PC-9 (cell line): ENCODE data around the gene TMF1. TPM values are rescaled to one million over a fixed set of nuclear protein-coding genes. Genes with fewer than 3 reads are reported as not detected.

Source experiments
- BruUV-seq: library from RNA; stranded (reverse); fragments of 400-500 nt; replicated peaks from 2 replicates; lab custom pipeline; 2021; lab: Mats Ljungman, UMichigan
- CTCF ChIA-PET: fragments of 300-600 bp; sonication (Branson Sonifier 250); formaldehyde crosslinking; loops from one replicate; lab custom pipeline; 2022; ENCODE audit warnings: antibody characterized with exemption; lab: Charles Lee
- POLR2A ChIA-PET: fragments of 300-600 bp; sonication (Branson Sonifier 250); formaldehyde crosslinking; loops from one replicate; lab custom pipeline; 2022; ENCODE audit warnings: antibody characterized with exemption; ENCODE audit not compliant: unreplicated experiment; lab: Charles Lee
- DNase-seq, 2 experiments: peaks; one replicate each; pipeline versions ENCODE4 v3.0.0 to v3.0.0-alpha.2; 2015 to 2022; ENCODE audit warnings: mixed read lengths in 1 of 2
- H2AFZ ChIP-seq: fragments of 200-600 bp; sonication (generic); 2 replicates; pipeline ENCODE4 v1.8.1; 2017; ENCODE audit warnings: antibody characterized with exemption
- H3F3A ChIP-seq: fragments of 200-600 bp; sonication (generic); 2 replicates; pipeline ENCODE4 v1.8.1; 2017; ENCODE audit warnings: antibody characterized with exemption, mild to moderate bottlenecking, low read depth; ENCODE audit not compliant: insufficient read depth
- H3K27ac ChIP-seq: fragments of 200-600 bp; sonication (generic); 2 replicates; pipeline ENCODE4 v1.6.1; 2016; ENCODE audit warnings: mixed run types
- H3K27me3 ChIP-seq: fragments of 200-600 bp; sonication (generic); 2 replicates; pipeline ENCODE4 v1.6.1; 2016; ENCODE audit warnings: low read depth, mixed run types; ENCODE audit not compliant: insufficient read depth
- H3K36me3 ChIP-seq: fragments of 200-600 bp; sonication (generic); 2 replicates; pipeline ENCODE4 v1.6.1; 2016; ENCODE audit warnings: low read depth, mixed run types
- H3K4me1 ChIP-seq: fragments of 200-600 bp; sonication (generic); replicated peaks from 2 replicates; pipeline ENCODE4 v1.6.1; 2016; ENCODE audit warnings: mixed run types; ENCODE audit not compliant: insufficient read depth
- H3K4me2 ChIP-seq: fragments of 200-600 bp; sonication (generic); 2 replicates; pipeline ENCODE4 v1.6.1; 2017; ENCODE audit warnings: mixed run types
- H3K4me3 ChIP-seq: fragments of 200-600 bp; sonication (generic); 2 replicates; pipeline ENCODE4 v1.6.1; 2016; ENCODE audit warnings: mixed run types
- H3K79me2 ChIP-seq: fragments of 200-600 bp; sonication (generic); 2 replicates; pipeline ENCODE4 v1.6.1; 2017; ENCODE audit warnings: low read depth, mixed run types
- H3K9me2 ChIP-seq: fragments of 200-600 bp; sonication (generic); 2 replicates; pipeline ENCODE4 v1.8.1; 2017; ENCODE audit warnings: mild to moderate bottlenecking; ENCODE audit not compliant: insufficient read depth
- H3K9me3 ChIP-seq: fragments of 200-600 bp; sonication (generic); 2 replicates; pipeline ENCODE4 v1.8.1; 2016; ENCODE audit warnings: low read depth; ENCODE audit not compliant: insufficient read depth
- H4K20me1 ChIP-seq: fragments of 200-600 bp; sonication (generic); 2 replicates; pipeline ENCODE4 v1.8.1; 2017; ENCODE audit not compliant: insufficient read depth
- EZH2 ChIP-seq: fragments of 200-600 bp; sonication (generic); IDR thresholded peaks from 2 replicates; pipeline ENCODE4 v1.8.0; 2017; ENCODE audit warnings: antibody characterized with exemption, low read depth
- intact Hi-C: fragments of 100-400 bp; cut with micrococcal nuclease; formaldehyde crosslinking; loops from one replicate; pipeline ENCODE4 v1.10.0; 2022; ENCODE audit not compliant: unreplicated experiment
- total RNA-seq: library from RNA; stranded (reverse); gene quantifications from 2 replicates; pipeline ENCODE4 v1.2.3, GENCODE V29; 2021
- TF ChIP-seq, protein P1 (sequence below): fragments of 200-600 bp; sonication (generic); conservative IDR thresholded peaks from 2 replicates; pipeline ENCODE4 v1.6.1; 2017; ENCODE audit warnings: mixed run types, antibody characterized with exemption, mild to moderate bottlenecking, moderate library complexity

Gene TMF1
- total RNA-seq, 1 experiment from 2014 or later = 35.5 TPM

DNA sequence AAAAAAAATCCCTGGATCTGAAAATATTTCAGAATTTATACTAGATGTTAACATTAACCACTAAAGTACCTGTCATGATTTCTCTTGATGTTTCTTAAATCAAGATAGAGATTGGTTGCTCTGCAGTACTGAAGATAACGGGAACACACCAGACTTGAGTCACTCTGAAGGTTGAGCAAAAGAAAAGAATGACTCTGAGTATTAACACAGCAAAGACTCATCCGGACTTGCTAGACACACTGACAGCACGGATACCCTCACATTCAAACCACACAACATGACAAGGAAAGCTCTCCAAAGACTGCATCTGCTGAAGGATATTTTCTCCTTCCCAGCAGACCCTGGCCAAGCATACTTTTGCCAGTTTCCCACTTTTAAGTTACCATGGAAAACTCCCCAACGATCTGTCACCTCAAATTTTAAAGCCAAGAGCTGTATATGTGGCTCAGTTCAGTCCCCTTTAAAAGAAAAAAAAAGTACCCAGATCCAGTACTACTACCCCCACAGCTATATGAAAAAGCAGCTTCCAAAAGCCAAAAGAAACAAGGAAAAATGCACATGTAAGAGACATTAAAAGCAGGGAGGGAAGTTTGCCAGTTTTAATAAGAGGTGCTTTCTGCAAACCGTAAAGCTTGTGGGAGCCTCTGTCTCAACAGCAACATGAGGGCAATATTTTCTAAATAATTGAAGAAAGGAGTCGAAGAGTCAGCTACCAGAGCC is 46.9 kb downstream of the TMF1 start:
- intact Hi-C loops = no loop called here
- TF ChIP-seq EZH2 = no peak
- TF ChIP-seq, protein P1, sequence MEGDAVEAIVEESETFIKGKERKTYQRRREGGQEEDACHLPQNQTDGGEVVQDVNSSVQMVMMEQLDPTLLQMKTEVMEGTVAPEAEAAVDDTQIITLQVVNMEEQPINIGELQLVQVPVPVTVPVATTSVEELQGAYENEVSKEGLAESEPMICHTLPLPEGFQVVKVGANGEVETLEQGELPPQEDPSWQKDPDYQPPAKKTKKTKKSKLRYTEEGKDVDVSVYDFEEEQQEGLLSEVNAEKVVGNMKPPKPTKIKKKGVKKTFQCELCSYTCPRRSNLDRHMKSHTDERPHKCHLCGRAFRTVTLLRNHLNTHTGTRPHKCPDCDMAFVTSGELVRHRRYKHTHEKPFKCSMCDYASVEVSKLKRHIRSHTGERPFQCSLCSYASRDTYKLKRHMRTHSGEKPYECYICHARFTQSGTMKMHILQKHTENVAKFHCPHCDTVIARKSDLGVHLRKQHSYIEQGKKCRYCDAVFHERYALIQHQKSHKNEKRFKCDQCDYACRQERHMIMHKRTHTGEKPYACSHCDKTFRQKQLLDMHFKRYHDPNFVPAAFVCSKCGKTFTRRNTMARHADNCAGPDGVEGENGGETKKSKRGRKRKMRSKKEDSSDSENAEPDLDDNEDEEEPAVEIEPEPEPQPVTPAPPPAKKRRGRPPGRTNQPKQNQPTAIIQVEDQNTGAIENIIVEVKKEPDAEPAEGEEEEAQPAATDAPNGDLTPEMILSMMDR = no peak
- Histone ChIP-seq H4K20me1 (no peaks in the 10 kb centered on the region), H3K4me3 (no peak overlapping the region), H2AFZ (no peak overlapping the region), H3K27me3 (no peaks in the 10 kb centered on the region), H3K4me1 (no peaks in the 10 kb centered on the region), H3K9me2 (no peaks in the 10 kb centered on the region), H3K27ac (no peak overlapping the region), H3K36me3 (no peaks in the 10 kb centered on the region), H3F3A (no peaks in the 10 kb centered on the region), H3K4me2 (no peak overlapping the region), H3K9me3 (no peaks in the 10 kb centered on the region), H3K79me2 (no peaks in the 10 kb centered on the region)
- no peak for DNase-seq
- CTCF ChIA-PET = no interaction called here
- no TSS peak for BruUV-seq
- POLR2A ChIA-PET = no interaction called here

DNA sequence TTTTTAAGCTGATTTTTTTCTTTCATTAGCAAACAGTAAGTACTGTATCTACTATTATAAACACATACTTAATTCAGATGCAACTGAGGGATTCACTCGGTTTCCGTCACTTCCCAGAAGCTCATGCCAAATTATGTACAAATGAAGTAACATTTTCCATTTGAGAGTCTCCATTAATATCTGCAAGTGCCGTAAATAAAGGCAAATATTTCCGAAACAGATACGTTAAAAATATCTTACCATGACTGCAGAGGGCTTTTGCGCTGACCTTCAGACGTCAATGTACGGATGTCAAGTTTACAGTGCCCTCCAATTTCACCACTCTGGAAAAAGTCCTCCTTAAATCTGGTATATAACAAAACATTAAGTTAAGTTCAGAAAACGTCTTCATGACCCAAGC is 48.0 kb downstream of the TMF1 start:
- ChIA-PET CTCF (no interaction called here), POLR2A (no interaction called here)
- TF ChIP-seq, protein P1 = no peak
- no peak for TF ChIP-seq EZH2
- Histone ChIP-seq H3K4me1 (no peaks in the 10 kb centered on the region), H3K36me3 (no peaks in the 10 kb centered on the region), H3K4me2 (no peak overlapping the region), H4K20me1 (no peaks in the 10 kb centered on the region), H3K4me3 (no peak overlapping the region), H3F3A (no peaks in the 10 kb centered on the region), H3K27me3 (no peaks in the 10 kb centered on the region), H3K79me2 (no peaks in the 10 kb centered on the region), H3K9me2 (no peaks in the 10 kb centered on the region), H3K9me3 (no peaks in the 10 kb centered on the region), H2AFZ (no peak overlapping the region), H3K27ac (no peak overlapping the region)
- intact Hi-C loops = no loop called here
- DNase-seq = no peak
- no TSS peak for BruUV-seq

DNA sequence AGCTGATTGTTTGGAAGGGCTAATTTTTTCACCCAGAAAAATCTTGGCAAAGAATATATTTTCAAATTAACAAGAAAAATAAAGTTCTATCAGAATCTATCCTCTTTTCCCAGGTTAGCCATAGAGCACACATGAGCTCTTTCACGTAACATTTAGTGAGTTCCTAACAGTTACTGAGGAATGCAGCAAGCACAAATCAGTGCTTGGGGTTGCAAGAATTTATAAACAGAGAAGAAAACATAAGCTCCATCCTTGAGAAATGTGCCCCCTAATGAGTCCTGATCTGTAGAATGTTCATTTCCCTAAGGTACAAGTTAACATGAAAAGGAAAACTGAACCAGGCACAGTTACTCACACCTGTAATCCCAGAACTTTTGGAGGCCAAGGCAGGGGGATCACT is 52.5 kb downstream of the TMF1 start:
- Histone ChIP-seq H3K9me2 (no peaks in the 10 kb centered on the region), H3K9me3 (no peaks in the 10 kb centered on the region), H4K20me1 (no peaks in the 10 kb centered on the region), H3K36me3 (no peaks in the 10 kb centered on the region), H3K27ac (no peak overlapping the region), H3K4me1 (no peaks in the 10 kb centered on the region), H2AFZ (no peak overlapping the region), H3K4me2 (no peak overlapping the region), H3K79me2 (no peaks in the 10 kb centered on the region), H3K27me3 (no peaks in the 10 kb centered on the region), H3F3A (no peaks in the 10 kb centered on the region), H3K4me3 (no peak overlapping the region)
- intact Hi-C loops = no loop called here
- no TSS peak for BruUV-seq
- CTCF ChIA-PET = interaction anchor here (0.5 kb wide), 1 partner anchor 1108 kb away, joined by 3 read pairs; no protein-coding TSS in a partner anchor
- POLR2A ChIA-PET = interaction anchor here (0.6 kb wide), 1 partner anchor 16 kb away, joined by 3 read pairs; no protein-coding TSS in a partner anchor
- no peak for DNase-seq
- TF ChIP-seq EZH2 = no peak
- TF ChIP-seq, protein P1 = no peak
